HCT116 (cell line): ENCODE measurements around the gene MED13L. TPM values are rescaled to one million over a fixed set of nuclear protein-coding genes. Genes with fewer than 3 reads are reported as not detected.

Source experiments
- ATAC-seq: fragments of 200-7000 bp; cut with Tn5 transposase; 2 replicates; pipeline ENCODE4 v1.9.1; 2020; ENCODE audit warnings: mild to moderate bottlenecking, moderate library complexity
- BruUV-seq: library from RNA; stranded (reverse); fragments of 400-500 nt; replicated peaks from 2 replicates; lab custom pipeline; 2021; lab: Mats Ljungman, UMichigan
- CTCF ChIA-PET: fragments of 300-600 bp; sonication (Branson Sonifier 250); formaldehyde crosslinking; loops from one replicate; lab custom pipeline; 2021; ENCODE audit warnings: antibody characterized with exemption; lab: Charles Lee
- POLR2A ChIA-PET: fragments of 300-600, 350-600 bp; sonication (Branson Sonifier 250); formaldehyde crosslinking; loops from one replicate; lab custom pipeline; 2021; ENCODE audit warnings: antibody characterized with exemption; lab: Charles Lee
- RAD21 ChIA-PET, 2 experiments: fragments of 300-600 bp; sonication (Branson Sonifier 250); formaldehyde crosslinking; loops; one replicate each; lab custom pipeline; 2023; ENCODE audit warnings: low total read pairs in 2 of 2; ENCODE audit not compliant: uncharacterized antibody in 2 of 2, unreplicated experiment in 2 of 2, low non-redundant PET in 1 of 2; lab: Charles Lee
- DNase-seq: peaks from one replicate; pipeline ENCODE4 v3.0.0-alpha.2; 2010; ENCODE audit warnings: low read depth, low spot score
- H2AFZ ChIP-seq: fragments of 200-600 bp; shearing (Covaris generic), sonication (generic); 2 replicates; pipeline ENCODE4 v1.6.1; 2017; ENCODE audit warnings: low read depth, mixed run types, mixed read lengths, antibody characterized with exemption, low read length; ENCODE audit not compliant: poor library complexity, severe bottlenecking
- H3K27ac ChIP-seq: 2 replicates; pipeline ENCODE4 v1.5.1; 2012; ENCODE audit warnings: low read depth, low read length
- H3K27me3 ChIP-seq: fragments of 200-600 bp; sonication (generic); 2 replicates; pipeline ENCODE4 v1.6.1; 2016; ENCODE audit warnings: mixed run types, low read length, mixed read lengths; ENCODE audit not compliant: insufficient read depth
- H3K36me3 ChIP-seq, 2 experiments: fragments of 200-500 bp in 1 of 2; fragments of 200-600 bp in 1 of 2; sonication (Bioruptor generic) in 1 of 2; sonication (generic) in 1 of 2; 2 replicates each; pipeline versions ENCODE4 v1.5.1 to v1.6.1; 2014 to 2016; ENCODE audit warnings: low read length in 2 of 2, inconsistent platforms in 1 of 2, mixed read lengths in 1 of 2, mixed run types in 1 of 2; ENCODE audit not compliant: insufficient read depth in 2 of 2, control insufficient read depth in 1 of 2
- H3K4me1 ChIP-seq, 2 experiments: fragments of 200-600 bp in 1 of 2; sonication (generic) in 1 of 2; 2 replicates each; pipeline versions ENCODE4 v1.5.1 to v1.6.1; 2012 to 2017; ENCODE audit warnings: low read length in 2 of 2, inconsistent platforms in 1 of 2, mild to moderate bottlenecking in 1 of 2, mixed read lengths in 1 of 2, mixed run types in 1 of 2, moderate library complexity in 1 of 2; ENCODE audit not compliant: insufficient read depth in 2 of 2, control insufficient read depth in 1 of 2
- H3K4me2 ChIP-seq: fragments of 200-600 bp; sonication (generic); 2 replicates; pipeline ENCODE4 v1.6.1; 2017; ENCODE audit warnings: mixed run types, low read length, mixed read lengths
- H3K4me3 ChIP-seq, 2 experiments: fragments of 200-600 bp in 1 of 2; sonication (generic) in 1 of 2; replicated peaks in 1 of 2; 2 replicates each; pipeline ENCODE4 v1.5.1; 2011 to 2016; ENCODE audit warnings: low read length in 2 of 2, control low read depth in 1 of 2, low read depth in 1 of 2, mild to moderate bottlenecking in 1 of 2, mixed read lengths in 1 of 2, mixed run types in 1 of 2
- H3K79me2 ChIP-seq: fragments of 200-600 bp; sonication (generic); 2 replicates; pipeline ENCODE4 v1.6.1; 2017; ENCODE audit warnings: mild to moderate bottlenecking, mixed run types, low read length, moderate library complexity, mixed read lengths; ENCODE audit not compliant: insufficient read depth
- H3K9ac ChIP-seq: fragments of 200-600 bp; sonication (generic); 2 replicates; pipeline ENCODE4 v1.6.1; 2016; ENCODE audit warnings: low read length, mixed read lengths
- H3K9me2 ChIP-seq: fragments of 200-600 bp; sonication (generic), shearing (Covaris generic); 2 replicates; pipeline ENCODE4 v1.6.1; 2017; ENCODE audit warnings: mixed run types, mild to moderate bottlenecking, moderate library complexity; ENCODE audit not compliant: insufficient read depth
- H3K9me3 ChIP-seq, 2 experiments: fragments of 200-500 bp in 1 of 2; fragments of 200-600 bp in 1 of 2; sonication (Bioruptor generic) in 1 of 2; sonication (generic) in 1 of 2; 2 replicates each; pipeline ENCODE4 v1.6.1; 2014 to 2017; ENCODE audit warnings: low read length in 2 of 2, mixed read lengths in 2 of 2, inconsistent platforms in 1 of 2, low read depth in 1 of 2, mild to moderate bottlenecking in 1 of 2, mixed run types in 1 of 2, moderate library complexity in 1 of 2; ENCODE audit not compliant: control insufficient read depth in 1 of 2, insufficient read depth in 1 of 2
- H4K20me1 ChIP-seq: fragments of 200-600 bp; sonication (generic), shearing (Covaris generic); 2 replicates; pipeline ENCODE4 v1.6.1; 2017; ENCODE audit warnings: mixed run types, mild to moderate bottlenecking, moderate library complexity; ENCODE audit not compliant: insufficient read depth
- CBX3 ChIP-seq: IDR thresholded peaks from 2 replicates; pipeline ENCODE4 v1.6.1; 2012; ENCODE audit warnings: low read depth
- CEBPB ChIP-seq: IDR thresholded peaks from 2 replicates; pipeline ENCODE4 v1.6.1; 2012; ENCODE audit warnings: low read depth
- EZH2 ChIP-seq: fragments of 200-600 bp; sonication (generic); IDR thresholded peaks from 2 replicates; pipeline ENCODE4 v1.6.1; 2017; ENCODE audit warnings: antibody characterized with exemption, mixed run types
- FOSL1 ChIP-seq: IDR thresholded peaks from 2 replicates; pipeline ENCODE4 v1.6.1; 2012; ENCODE audit warnings: low read depth
- POLR2A ChIP-seq: IDR thresholded peaks from 2 replicates; pipeline ENCODE4 v1.7.0; 2011; ENCODE audit warnings: borderline replicate concordance; ENCODE audit not compliant: insufficient read depth, insufficient read length; ENCODE audit errors: extremely low read depth
- POLR2AphosphoS5 ChIP-seq: IDR thresholded peaks from 2 replicates; pipeline ENCODE4 v1.6.1; 2011; ENCODE audit warnings: mild to moderate bottlenecking, low read depth, low read length, moderate library complexity
- SRF ChIP-seq: IDR thresholded peaks from 2 replicates; pipeline ENCODE4 v1.6.1; 2012; ENCODE audit warnings: low read depth
- TCF7L2 ChIP-seq: IDR thresholded peaks from 2 replicates; pipeline ENCODE4 v1.7.0; 2011; ENCODE audit warnings: borderline replicate concordance, inconsistent platforms; ENCODE audit not compliant: insufficient read depth, insufficient read length; ENCODE audit errors: extremely low read depth
- YY1 ChIP-seq: IDR thresholded peaks from 2 replicates; pipeline ENCODE4 v1.6.1; 2011; ENCODE audit warnings: low read length, low read depth, moderate library complexity, mild to moderate bottlenecking; ENCODE audit not compliant: insufficient replicate concordance; ENCODE audit errors: extremely low read depth
- ZFX ChIP-seq: fragments of 450-650 bp; IDR thresholded peaks from 2 replicates; pipeline ENCODE4 v1.6.1; 2017
- intact Hi-C: fragments of 100-400 bp; cut with micrococcal nuclease; formaldehyde crosslinking; loops from 2 replicates; pipeline ENCODE4 v1.10.0; 2022
- total RNA-seq: library from RNA; stranded (reverse); gene quantifications from one replicate; pipeline ENCODE4 v1.2.1, GENCODE V29; 2021; ENCODE audit not compliant: unreplicated experiment
- TF ChIP-seq, protein P1 (sequence below), 3 experiments: fragments of 200-600 bp in 1 of 3; sonication (generic) in 1 of 3; IDR thresholded peaks in 2 of 3; conservative IDR thresholded peaks in 1 of 3; 2 replicates each; pipeline ENCODE4 v1.5.1; 2012 to 2017; ENCODE audit warnings: low read depth in 2 of 3, low read length in 2 of 3, antibody characterized with exemption in 1 of 3, borderline replicate concordance in 1 of 3, control low read depth in 1 of 3, mild to moderate bottlenecking in 1 of 3, mixed read lengths in 1 of 3, mixed run types in 1 of 3, moderate library complexity in 1 of 3; ENCODE audit not compliant: insufficient read depth in 1 of 3
- TF ChIP-seq, protein P2 (sequence below): IDR thresholded peaks from 2 replicates; pipeline ENCODE4 v1.6.1; 2011; ENCODE audit warnings: mild to moderate bottlenecking, low read length, moderate library complexity; ENCODE audit not compliant: insufficient replicate concordance; ENCODE audit errors: extremely low read depth

The MED13L gene
- total RNA-seq, 1 experiment from 2014 or later = 176 TPM

DNA sequence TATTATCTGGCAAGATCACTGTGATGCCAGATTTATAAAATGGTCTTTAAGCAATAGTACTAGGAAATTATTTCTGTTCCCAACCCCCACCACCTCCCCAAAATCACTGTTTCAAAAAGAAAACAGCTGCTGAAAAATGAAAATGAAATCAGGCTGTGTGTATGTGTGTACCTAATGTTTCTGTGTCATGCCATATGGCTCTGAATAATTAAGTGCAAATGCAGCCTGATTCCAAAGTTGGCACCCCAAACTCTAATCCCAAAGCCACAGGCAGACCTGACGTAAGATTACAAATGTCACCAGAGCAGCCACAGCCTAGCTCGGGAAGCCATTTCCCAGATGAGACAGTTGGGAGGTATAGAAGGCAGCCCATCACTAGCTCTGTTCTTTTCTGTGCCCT, 175.5 kb downstream of the MED13L start:
- no peak for ATAC-seq

More for the DNA sequence above, 175.5 kb downstream of the MED13L start:
- Histone ChIP-seq H3K36me3 (no peaks in the 10 kb centered on the region), H3K4me3 (no peak overlapping the region), H3K27me3 (no peaks in the 10 kb centered on the region), H3K9me3 (no peaks in the 10 kb centered on the region), H3K27ac (no peak overlapping the region), H4K20me1 (peaks cover 29% of the 10 kb centered on the region; the same call in 1 of the 2 replicates), H3K79me2 (peaks cover 95% of the 10 kb centered on the region), H3K4me1 (no peaks in the 10 kb centered on the region), H3K9me2 (no peaks in the 10 kb centered on the region), H3K4me2 (no peak overlapping the region), H3K9ac (no peak overlapping the region), H2AFZ (no peak overlapping the region)
- TF ChIP-seq, protein P1, sequence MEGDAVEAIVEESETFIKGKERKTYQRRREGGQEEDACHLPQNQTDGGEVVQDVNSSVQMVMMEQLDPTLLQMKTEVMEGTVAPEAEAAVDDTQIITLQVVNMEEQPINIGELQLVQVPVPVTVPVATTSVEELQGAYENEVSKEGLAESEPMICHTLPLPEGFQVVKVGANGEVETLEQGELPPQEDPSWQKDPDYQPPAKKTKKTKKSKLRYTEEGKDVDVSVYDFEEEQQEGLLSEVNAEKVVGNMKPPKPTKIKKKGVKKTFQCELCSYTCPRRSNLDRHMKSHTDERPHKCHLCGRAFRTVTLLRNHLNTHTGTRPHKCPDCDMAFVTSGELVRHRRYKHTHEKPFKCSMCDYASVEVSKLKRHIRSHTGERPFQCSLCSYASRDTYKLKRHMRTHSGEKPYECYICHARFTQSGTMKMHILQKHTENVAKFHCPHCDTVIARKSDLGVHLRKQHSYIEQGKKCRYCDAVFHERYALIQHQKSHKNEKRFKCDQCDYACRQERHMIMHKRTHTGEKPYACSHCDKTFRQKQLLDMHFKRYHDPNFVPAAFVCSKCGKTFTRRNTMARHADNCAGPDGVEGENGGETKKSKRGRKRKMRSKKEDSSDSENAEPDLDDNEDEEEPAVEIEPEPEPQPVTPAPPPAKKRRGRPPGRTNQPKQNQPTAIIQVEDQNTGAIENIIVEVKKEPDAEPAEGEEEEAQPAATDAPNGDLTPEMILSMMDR (IDR thresholded peaks at IDR 0.05 in 2 of 3, conservative IDR thresholded peaks at IDR 0.05 in 1 of 3; ENCODE audit: borderline replicate concordance in 1 of 3, insufficient read depth in 1 of 3, low read depth in 2 of 3, low read length in 2 of 3) = no peak
- no peak for TF ChIP-seq EZH2
- TF ChIP-seq FOSL1 = no peak
- TF ChIP-seq CBX3 = no peak
- TF ChIP-seq CEBPB = no peak
- no peak for TF ChIP-seq SRF
- no peak for TF ChIP-seq TCF7L2
- no peak for TF ChIP-seq POLR2AphosphoS5
- no peak for TF ChIP-seq ZFX
- TF ChIP-seq POLR2A = no peak
- TF ChIP-seq, protein P2, sequence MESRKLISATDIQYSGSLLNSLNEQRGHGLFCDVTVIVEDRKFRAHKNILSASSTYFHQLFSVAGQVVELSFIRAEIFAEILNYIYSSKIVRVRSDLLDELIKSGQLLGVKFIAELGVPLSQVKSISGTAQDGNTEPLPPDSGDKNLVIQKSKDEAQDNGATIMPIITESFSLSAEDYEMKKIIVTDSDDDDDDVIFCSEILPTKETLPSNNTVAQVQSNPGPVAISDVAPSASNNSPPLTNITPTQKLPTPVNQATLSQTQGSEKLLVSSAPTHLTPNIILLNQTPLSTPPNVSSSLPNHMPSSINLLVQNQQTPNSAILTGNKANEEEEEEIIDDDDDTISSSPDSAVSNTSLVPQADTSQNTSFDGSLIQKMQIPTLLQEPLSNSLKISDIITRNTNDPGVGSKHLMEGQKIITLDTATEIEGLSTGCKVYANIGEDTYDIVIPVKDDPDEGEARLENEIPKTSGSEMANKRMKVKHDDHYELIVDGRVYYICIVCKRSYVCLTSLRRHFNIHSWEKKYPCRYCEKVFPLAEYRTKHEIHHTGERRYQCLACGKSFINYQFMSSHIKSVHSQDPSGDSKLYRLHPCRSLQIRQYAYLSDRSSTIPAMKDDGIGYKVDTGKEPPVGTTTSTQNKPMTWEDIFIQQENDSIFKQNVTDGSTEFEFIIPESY = no peak
- no peak for TF ChIP-seq YY1
- intact Hi-C loops = no loop called here
- ChIA-PET POLR2A (no interaction called here), RAD21 (no interaction called here), CTCF (no interaction called here)
- BruUV-seq = no TSS peak
- DNase-seq = no peak
